Measurements from ENCODE around the gene MAU2. TPM values are rescaled to one million over a fixed set of nuclear protein-coding genes. Genes with fewer than 3 reads are reported as not detected.

Gene MAU2
- total RNA-seq, 1 donor from 2014 or later: 16.9 TPM

DNA sequence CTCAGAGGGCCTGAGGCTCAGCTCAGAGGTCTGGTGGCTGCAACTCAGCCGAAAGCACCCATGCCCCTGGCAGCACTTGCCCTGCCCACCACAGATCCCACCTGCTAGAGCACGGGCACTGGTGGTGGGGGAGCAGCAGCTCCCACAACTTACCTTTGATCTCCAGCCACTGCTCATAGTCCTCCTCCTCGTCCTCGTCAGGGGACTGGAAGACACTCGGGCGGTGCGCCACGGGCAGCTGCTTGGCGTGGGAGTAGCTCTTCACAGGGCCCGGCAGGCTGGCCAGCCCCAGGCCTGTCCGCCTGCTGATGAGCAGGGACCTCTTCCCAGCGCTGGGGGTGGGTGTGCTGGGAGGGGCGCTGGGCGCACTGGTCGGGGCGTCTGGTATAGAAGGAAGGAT, 14.9 kb upstream of the MAU2 start:
- DNase-seq (ENCODE audit: low read depth in 2 of 2): no peak

DNA sequence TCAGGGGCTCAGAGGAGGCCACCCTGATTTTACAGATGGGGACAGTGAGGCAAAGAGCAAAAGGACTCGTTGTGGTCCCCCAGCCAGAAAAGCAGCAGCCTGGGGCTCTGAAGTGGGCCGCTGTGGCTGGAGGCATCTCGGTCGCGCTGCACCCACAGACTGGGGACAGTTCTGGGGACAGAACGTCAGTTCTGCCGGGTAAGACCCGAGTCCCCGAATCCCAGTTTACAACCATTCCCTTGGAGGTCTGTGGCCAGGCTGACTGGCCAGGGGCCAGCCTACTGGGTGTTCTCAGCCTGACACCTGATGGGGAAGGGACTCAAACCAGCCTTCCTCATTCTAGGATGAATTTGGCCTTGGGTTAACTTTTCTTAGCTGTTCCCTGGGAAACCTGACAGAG, 14.4 kb upstream of the MAU2 start:
- no peak for DNase-seq (ENCODE audit: low read depth in 2 of 2)

DNA sequence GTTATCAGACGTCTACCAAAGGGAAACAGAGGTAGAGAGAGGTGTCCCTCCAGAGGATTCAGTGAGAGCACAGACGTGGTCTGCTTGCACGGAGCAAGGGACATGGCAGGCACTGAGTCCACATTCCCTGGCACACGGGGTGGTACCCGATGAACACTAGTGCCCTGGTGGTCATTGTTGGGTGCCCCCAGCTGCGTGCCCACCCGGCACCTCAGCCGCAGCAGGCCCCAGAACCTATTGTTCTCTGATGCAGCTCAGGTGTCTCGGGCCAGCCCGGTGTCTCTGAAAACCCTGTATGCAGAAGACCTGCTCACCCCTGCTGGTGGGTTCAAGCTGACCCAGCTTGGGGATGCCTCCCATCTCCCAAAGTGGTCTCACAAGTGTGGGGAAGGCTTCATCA, 12.3 kb upstream of the MAU2 start:
- DNase-seq (ENCODE audit: low read depth in 2 of 2): no peak

DNA sequence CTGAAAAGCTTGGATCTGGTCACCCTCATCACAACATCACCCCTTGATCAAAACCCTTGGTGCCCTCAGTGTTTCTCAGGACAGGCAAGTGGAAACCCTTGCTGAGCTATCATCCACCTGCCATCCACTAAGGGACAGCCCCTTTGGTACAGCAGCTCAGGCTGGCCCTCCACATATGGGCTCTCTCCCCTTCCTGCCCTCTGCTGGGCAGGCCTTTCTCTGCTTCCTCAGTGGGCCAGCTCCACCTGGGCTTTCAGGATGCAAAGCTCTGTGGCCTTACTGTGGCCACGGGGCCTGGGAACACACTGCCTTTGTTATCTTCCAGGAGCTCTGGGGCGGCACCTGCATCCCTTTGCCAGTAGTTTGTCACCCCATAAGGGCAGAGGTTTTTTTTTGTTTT, 5.2 kb upstream of the MAU2 start:
- no peak for DNase-seq (ENCODE audit: low read depth in 2 of 2)

DNA sequence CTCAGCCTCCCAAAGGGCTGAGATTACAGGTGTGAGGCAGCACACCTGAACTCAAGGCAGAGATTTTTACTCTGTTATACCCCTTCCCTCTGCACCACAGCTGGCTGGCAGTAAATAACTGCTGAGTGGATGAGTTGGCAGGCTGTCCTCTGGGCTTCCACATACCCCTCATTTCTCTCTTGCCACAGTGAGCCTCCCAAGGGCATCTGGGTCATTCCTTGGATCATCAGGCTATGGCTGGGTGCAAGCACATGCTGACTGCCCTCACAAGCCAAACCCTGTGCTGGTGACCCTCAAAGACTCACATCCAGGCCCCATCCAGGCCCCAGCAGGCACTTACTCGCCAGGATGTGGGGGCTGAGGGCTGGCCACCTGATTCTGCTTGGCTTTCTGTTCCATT, 4.5 kb upstream of the MAU2 start:
- no peak for DNase-seq (ENCODE audit: low read depth in 2 of 2)

DNA sequence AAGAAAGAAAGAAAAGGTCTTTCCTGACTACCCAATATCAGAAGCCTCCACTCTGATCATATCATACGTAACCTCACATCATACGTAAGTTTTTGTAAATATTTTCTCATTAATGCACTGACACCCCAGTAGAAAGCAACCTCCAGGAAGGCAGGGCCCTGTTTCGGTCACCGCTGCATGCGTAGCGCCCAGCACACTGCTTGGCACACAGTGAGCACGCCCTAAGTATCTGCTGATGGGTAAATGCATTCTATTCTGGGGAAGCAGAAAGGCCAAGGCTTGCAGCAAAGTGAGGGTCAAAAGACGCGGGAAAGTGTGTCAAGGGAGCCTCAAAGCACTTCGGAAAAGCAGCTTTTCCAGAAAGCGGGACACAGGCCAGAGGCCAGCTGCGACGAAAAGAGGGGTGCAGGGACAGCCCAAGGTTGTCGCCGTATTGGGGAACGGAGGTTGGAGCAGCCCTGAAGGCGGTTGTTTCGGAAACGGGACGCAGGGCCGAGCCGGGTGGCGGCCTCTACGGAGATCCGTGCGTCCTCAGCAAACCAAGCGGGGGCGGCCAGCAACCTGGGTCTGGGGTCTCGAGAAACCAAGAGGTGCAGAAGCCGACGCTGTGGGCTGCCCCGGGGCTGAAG, 783 bp upstream of the MAU2 start:
- no peak for DNase-seq (ENCODE audit: low read depth in 2 of 2)

DNA sequence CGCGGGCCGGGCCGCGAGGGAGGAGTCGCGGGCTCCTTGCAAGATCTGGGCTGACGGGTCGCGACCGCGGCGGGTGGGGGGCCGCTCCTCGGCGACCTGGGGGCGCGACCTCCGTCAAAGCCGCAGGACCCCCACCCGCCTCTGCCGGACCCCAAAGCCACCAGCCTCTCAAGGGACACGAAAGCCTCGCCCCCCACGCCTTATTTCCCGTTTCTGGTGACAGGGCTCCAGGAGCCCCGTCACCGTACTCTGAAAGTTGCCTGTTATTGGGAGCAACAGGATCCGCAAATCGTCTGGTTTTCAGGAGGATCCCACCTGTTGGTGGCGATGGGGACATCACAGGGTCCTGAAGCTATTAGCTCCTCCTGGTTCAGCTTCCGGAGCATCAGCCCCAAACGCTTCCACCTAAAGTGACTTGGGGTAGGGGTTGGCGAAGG, 530 bp downstream of the MAU2 start:
- DNase-seq (ENCODE audit: low read depth in 2 of 2): peak; percentile 9 to 39

DNA sequence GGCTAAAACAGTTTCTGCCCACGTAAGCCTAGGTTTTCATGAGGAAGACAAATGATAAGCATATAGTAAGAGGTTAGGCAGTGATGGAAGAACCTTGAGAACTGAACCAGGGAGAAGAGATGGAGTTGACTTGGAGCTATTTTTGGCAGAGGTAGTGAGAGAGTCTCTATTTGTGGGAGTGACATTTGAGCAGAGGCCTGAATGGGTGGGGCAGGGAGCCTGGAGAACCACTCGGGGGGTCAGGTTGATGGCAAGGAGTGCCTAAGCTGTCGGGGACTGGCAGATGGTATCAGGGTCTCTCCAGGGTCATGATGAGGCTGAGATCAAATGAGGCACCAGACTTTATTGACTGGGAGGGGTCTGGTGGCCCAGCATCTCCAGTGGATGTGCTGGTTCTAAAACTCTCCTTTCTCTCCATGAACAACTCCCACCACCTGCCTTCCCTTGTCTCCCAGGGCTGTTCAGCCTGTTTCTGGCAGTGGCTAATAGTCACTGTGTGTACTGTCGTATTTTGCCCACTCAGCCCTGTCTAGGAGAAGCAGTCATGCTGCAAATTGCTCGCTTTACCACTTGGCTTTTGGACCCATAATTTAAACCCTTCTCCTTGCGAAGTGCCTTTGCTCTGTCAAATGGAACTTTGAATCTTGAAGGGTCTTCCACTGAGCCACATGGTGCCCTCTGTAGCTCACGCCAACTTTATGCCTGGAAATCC, 3.6 kb downstream of the MAU2 start:
- DNase-seq (ENCODE audit: low read depth in 2 of 2): no peak

DNA sequence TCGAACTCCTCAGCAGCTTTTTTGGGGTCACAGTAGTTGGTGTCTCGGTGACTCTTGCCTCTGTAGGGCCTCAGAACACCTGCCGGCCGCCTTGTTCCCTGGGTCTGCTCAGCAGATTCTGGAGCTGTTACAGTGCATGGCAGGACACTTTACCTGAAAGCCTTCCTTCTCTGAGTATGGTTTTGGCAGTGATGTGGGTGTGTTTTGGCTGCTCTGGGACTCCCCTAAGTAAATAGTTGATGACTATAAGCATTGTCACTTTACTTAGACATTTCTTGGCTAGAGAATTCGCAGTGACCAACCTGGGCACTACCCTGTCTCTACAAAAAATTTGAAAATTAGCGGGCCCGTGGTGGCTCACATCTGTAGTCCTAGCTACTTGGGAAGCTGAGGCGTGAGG, 7.0 kb downstream of the MAU2 start:
- no peak for DNase-seq (ENCODE audit: low read depth in 2 of 2)

DNA sequence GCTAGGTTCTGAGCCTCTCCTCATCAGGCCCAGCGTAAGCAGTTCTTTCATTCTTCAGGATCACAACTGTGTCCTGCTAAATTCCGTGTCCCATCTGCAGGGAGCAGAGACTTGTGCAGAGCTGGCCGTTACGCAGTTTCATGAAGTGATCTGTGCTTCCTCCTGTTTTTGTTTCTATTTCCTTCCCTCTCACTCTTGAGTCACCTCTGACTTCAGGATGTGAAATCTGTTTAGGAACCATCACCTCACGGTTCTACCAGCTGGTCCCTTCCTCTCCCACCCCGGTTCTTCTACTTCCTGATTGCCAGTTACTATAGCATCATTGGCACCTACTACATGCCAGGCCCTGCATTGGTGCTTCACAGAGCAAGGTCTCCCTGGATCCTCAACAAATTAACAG, 8.5 kb downstream of the MAU2 start:
- peak; percentile 4 to 59 for DNase-seq (ENCODE audit: low read depth in 2 of 2)

DNA sequence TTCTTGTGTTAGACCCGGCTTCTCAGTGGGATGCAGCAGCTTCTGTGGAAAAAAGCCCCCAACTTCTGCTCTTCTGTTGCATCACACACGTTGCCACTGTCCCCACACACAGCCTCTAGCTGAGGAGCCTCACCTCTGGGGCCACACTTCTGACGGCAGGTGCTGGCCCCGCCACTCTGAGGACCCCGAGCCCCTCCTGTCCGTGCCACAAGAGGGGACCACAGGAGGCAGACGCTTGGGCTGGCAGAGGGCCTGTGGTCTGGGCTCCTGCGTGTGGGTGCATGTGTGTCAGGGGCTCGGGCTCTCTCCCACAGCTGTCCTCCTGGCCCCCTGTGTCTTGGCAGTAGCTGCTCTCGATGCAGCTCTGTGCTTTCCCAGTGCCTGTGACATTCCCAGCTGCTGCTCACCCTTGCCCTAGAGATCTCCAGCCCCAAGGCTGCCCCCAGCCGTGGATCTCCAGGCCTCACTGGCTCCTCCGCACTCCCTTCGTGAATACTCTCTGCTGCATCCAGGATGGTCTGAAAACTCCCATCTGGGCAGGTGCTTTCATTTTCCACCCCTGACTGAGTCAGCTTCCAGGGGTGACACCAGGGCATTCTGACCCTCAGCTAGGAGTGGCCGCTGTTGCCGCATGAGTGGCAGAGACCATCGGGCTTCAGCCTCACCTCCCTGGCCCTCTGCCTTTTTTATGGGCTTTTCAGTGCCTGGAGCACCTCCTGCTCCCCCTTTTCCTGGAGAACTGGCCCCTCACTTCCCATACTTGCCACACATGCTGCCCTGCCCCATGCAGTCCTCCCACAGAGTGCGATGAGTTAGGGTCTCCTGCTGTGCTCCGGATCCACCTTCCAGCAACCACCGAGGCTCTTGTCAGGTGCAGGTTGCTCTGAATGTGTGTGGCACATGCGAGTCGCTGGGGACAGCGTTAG, 13.7 kb downstream of the MAU2 start:
- DNase-seq (ENCODE audit: low read depth in 2 of 2): no peak

DNA sequence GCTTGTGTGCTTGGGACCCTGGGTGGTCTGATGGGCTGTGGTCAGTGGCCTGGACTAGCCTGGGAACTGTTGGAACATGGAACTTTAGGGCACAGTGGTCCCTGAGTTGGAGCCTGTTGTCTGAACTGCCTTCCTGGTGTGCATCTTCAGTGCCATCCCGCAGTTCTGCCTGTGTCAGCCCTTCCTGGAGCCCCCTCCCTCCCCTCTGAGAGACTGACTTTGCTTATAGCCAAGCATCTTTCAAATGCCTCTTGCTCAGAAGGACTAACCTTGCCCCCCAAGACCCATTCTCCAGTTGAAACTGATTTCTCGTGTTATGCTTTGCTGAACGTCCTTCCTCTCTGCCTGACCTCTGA, 14.3 kb downstream of the MAU2 start:
- DNase-seq (ENCODE audit: low read depth in 2 of 2): no peak

DNA sequence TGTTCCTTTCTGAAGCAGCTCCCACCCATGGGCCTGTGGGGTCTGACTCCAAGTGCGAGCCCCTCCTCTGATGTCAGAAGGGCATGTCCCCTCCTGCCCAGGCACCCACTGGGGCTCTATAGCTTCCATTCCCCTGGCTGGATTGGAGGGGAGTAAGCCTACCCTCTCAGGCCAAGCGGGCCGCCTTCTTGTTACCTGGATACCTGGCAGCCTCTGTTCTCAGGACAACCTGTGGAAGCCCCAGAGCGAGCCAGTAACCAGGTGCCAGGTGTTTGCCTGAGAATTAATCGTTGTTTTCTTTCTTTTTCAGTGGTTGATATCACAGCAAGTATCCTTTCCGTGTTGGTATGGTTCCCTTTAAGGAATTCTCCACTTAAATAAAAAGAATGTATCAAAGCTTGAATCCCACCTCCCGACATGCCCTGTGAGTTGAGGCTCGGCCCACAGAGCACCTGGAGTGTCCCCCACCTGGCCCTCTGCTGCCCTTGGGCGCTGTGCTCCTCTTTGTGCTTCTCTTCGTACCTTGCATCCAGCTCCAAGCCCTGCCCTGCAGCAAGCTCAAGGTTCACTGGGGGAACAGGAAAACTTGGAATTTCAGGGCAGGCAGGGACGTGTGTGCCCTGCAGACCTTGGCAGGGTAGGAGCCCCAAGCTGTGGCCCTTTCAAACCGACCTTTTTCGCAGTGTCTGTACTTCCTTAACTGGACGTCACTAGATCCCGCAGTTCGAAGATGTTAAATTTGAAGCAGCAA, 15.0 kb downstream of the MAU2 start:
- DNase-seq (ENCODE audit: low read depth in 2 of 2): no peak

DNA sequence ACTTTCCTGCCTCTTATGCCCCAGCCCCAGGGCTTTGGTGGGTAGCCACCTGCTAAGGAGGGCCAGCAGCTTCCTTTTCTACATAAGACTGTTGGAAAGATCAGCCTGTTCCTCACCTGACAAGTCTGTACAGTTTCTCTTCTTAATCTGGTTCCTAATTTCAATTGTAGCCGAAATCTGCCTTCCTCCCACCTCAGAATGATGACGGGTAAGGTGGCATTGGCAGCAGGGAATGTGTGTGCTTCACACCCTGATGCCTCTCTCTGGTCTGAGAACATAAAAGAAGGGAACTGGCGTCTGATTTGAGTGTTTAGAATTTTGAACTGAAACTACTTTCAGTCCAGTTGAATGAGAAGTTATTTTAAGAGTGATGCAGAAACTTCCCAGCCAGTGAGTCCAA, 16.0 kb downstream of the MAU2 start:
- DNase-seq (ENCODE audit: low read depth in 2 of 2): no peak

DNA sequence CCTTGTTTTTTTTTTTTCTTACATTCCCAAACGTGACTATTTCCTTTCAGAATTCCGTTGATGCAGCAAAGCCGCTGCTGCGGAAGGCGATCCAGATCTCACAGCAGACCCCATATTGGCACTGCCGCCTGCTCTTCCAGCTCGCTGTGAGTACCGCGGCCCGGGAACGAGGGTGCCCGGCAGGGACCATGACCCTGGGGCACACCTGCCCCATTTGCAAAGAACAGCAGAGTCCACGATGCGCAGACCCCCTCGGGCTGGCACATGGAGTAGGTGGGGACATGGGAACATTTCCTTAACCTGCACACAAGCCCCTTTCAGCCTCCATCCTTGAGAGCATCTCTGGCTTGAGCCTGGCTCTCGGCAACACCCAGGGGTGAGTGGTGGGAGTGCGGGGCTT, 16.5 kb downstream of the MAU2 start:
- DNase-seq (ENCODE audit: low read depth in 2 of 2): no peak

DNA sequence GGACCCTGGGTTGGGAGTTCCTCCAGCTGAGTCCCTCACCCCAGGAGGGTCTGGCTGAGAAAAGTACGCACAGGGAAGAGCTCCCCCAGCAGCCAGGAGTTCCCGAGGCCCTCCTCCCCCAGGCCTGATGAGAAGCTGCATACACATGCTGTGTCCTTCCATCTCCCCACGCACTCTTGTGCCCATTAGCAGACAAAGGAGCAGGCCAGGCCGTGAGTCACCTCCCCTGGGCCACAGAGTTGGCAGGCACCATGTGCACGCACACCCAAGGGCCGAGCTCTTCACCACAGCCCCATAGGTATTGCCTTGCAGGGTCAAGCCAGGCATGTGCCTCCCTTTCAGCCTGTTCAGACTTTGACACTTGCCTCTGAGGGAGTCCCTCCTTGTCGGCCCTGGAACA, 17.5 kb downstream of the MAU2 start:
- DNase-seq (ENCODE audit: low read depth in 2 of 2): no peak

DNA sequence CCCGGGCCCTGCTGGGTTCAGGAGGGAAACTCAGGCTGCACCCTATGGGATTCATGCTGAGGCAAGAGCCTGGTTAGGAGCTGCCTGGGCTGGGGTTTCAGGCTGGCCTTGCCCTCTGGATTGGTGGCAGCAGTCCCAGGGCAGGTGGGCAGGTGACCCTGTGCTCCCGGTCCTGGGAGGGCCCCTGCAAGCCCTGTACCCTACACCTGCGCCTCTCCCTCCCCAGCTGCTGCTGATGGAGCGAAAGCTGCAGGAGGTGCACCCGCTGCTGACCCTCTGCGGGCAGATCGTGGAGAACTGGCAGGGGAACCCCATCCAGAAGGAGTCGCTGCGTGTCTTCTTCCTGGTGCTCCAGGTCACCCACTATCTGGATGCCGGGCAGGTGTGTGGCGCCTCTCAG, 20.4 kb downstream of the MAU2 start:
- no peak for DNase-seq (ENCODE audit: low read depth in 2 of 2)

DNA sequence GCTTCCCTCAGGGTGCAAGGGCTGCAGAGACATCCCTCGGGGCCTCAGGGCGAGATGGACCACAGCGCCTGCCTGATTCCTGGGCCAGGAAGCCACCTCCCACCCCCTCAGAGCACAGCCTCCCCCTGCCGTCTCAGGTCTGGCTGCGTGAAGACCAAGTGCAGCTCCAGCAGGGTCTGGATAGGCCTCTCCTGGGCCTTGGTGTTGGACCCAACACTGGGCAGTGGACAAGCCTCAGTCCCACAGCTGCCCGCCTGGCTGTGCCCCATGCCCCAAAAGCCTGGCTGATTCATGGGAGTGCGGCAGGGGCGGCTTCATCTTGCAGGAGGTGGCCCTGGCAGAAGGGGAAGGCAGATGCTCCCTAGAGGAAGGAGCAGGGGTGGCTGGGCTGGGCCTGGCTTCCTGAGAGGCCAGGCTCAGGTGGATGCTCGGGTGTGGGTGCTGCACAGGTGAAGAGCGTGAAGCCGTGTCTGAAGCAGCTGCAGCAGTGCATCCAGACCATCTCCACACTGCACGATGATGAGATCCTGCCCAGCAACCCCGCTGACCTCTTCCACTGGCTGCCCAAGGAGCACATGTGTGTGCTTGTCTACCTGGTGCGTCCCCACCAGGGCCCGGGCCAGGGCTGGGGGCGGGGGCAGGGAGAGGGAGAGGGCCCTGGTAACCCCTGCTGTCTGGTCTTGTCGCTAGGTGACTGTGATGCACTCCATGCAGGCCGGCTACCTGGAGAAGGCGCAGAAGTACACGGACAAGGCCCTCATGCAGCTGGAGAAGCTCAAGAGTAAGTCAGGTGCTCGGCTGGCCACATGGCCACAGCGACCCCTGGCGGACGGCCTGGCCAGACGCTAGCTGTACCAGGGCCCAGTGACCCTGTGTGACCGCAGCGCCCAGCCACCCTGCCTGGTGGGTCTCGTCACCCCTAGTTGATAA, 21.7 kb downstream of the MAU2 start:
- peak; percentile 16 to 70 for DNase-seq (ENCODE audit: low read depth in 2 of 2)

DNA sequence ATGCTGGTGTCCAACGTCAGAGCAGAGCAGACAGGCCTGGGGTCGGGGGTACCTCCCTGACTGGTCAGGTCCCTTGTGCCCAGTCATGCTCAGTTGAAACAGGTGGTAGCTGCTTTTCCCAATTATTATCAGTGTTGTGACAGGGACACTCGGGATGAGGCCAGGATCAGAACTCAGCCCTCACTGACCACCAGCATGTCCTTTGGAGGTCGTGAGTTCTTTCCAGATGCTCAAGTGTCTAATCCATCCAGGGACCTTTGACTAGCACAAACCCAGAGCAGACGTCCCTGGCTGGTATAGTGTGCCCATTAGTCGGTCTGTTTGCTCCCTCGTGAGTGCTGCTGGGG, 22.4 kb downstream of the MAU2 start:
- DNase-seq (ENCODE audit: low read depth in 2 of 2): no peak

DNA sequence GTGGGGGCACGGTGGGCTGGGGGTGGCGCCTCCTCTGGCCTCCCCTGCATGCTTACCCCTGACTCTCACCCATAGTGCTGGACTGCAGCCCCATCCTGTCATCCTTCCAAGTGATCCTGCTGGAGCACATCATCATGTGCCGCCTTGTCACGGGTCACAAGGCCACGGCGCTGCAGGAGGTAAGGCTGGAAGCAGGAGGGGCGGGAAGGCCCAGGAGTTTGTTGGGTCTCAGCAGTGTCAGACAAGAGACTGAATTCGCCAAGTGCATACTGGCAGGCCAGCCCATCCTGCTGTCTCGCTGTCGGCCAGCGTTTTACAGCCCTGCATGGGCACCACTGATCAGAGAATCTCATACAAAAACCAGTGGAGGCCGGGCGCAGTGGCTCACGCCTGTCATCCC, 23.1 kb downstream of the MAU2 start:
- no peak for DNase-seq (ENCODE audit: low read depth in 2 of 2)

DNA sequence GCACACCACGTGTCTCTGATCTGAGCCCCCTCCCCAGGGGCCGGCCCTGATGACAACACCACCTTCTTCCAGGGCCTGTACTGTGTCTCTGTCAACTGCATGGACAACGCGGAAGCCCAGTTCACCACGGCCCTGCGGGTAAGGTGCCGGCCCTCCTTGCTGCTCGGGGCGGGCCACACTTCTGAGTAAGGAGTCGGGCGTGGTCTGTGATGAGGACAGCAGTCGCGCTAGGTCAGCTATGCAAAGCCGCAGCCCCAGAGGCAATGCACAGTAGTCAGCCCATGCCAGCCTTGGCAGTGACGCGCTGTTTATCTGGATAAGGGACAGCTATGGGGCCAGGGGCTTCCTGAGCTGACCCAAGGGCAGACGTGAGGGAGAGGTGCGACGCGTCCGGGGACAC, 24.6 kb downstream of the MAU2 start:
- DNase-seq (ENCODE audit: low read depth in 2 of 2): no peak

All from dermis microvascular lymphatic vessel endothelial cell (primary cell).